Ascending aorta (tissue), 2 donors: Measurements from ENCODE around the gene NFIL3. TPM values are rescaled to one million over a fixed set of nuclear protein-coding genes. Genes with fewer than 3 reads are reported as not detected.
"Not testable (repeated sequence)": the region's sequence is repeated elsewhere in the genome, so short reads cannot be mapped to it uniquely, and the experiment has no call there.

Source experiments
- DNase-seq, 2 donors: peaks; one replicate each; pipeline ENCODE4 v3.0.0-alpha.2; 2019; ENCODE audit warnings: low spot score in 2 of 2
- H3K27ac ChIP-seq, 2 donors: fragments of 200-600 bp; sonication (generic); one replicate each; pipeline ENCODE4 v1.5.1; 2016 to 2017; ENCODE audit warnings: mild to moderate bottlenecking in 1 of 2
- H3K27me3 ChIP-seq: fragments of 200-600 bp; sonication (generic); one replicate; pipeline ENCODE4 v1.5.1; 2017
- H3K36me3 ChIP-seq, 2 donors: fragments of 200-600 bp; sonication (generic); one replicate each; pipeline ENCODE4 v1.5.1; 2016
- H3K4me1 ChIP-seq, 2 donors: fragments of 200-600 bp; sonication (generic); one replicate each; pipeline ENCODE4 v1.5.1; 2016 to 2017; ENCODE audit warnings: mild to moderate bottlenecking in 1 of 2
- H3K4me3 ChIP-seq, 2 donors: fragments of 200-600 bp; sonication (generic); one replicate each; pipeline ENCODE4 v1.5.1; 2016 to 2017; ENCODE audit warnings: mild to moderate bottlenecking in 1 of 2
- H3K9me3 ChIP-seq, 2 donors: fragments of 200-600 bp; sonication (generic); one replicate each; pipeline ENCODE4 v1.5.1; 2016
- intact Hi-C: fragments of 100-400 bp; cut with DNase I; formaldehyde crosslinking; loops from one replicate; pipeline ENCODE4 v1.15.1; 2023
- total RNA-seq: library from RNA; depleted of rRNA; stranded (reverse); fragments of >200 nt; gene quantifications from one replicate; pipeline ENCODE4 v1.1.0, GENCODE V29; 2016
- TF ChIP-seq, protein P1 (sequence below), 3 experiments: fragments of 200-600 bp in 2 of 3; fragments of 450-650 bp in 1 of 3; sonication (generic) in 2 of 3; IDR thresholded peaks; one replicate each; pipeline ENCODE4 v1.5.1; 2016 to 2019; ENCODE audit warnings: antibody characterized with exemption in 3 of 3, mild to moderate bottlenecking in 1 of 3, moderate library complexity in 1 of 3

NFIL3 gene
- total RNA-seq, 1 donor from 2014 or later = 27.5 TPM

DNA sequence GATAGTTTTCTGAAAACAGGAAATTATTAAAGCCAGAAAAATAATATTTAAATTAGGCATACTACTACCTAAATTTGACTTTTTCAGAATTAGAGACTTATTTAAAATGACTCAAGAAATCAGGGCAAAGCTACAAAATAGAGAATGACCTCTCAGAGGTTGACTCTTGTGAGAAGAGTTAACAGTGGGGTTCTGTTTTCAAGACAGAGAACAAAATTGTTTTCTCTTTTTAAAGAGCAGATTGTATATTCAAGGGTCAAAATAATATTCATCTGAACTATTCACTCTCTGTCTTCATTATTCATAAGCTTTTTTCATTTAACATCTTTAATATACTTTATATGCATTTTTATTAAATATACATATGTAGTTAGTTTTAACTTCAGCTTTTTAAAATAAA is 40.1 kb downstream of the NFIL3 start:
- no peak for DNase-seq
- TF ChIP-seq, protein P1, sequence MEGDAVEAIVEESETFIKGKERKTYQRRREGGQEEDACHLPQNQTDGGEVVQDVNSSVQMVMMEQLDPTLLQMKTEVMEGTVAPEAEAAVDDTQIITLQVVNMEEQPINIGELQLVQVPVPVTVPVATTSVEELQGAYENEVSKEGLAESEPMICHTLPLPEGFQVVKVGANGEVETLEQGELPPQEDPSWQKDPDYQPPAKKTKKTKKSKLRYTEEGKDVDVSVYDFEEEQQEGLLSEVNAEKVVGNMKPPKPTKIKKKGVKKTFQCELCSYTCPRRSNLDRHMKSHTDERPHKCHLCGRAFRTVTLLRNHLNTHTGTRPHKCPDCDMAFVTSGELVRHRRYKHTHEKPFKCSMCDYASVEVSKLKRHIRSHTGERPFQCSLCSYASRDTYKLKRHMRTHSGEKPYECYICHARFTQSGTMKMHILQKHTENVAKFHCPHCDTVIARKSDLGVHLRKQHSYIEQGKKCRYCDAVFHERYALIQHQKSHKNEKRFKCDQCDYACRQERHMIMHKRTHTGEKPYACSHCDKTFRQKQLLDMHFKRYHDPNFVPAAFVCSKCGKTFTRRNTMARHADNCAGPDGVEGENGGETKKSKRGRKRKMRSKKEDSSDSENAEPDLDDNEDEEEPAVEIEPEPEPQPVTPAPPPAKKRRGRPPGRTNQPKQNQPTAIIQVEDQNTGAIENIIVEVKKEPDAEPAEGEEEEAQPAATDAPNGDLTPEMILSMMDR (IDR thresholded peaks at IDR 0.05) = no peak
- Histone ChIP-seq H3K4me1 (no peaks in the 10 kb centered on the region), H3K4me3 (no peak overlapping the region), H3K27me3 (no peaks in the 10 kb centered on the region), H3K36me3 (no peaks in the 10 kb centered on the region), H3K27ac (no peak overlapping the region), H3K9me3 (no peaks in the 10 kb centered on the region)
- intact Hi-C loops = no loop called here

DNA sequence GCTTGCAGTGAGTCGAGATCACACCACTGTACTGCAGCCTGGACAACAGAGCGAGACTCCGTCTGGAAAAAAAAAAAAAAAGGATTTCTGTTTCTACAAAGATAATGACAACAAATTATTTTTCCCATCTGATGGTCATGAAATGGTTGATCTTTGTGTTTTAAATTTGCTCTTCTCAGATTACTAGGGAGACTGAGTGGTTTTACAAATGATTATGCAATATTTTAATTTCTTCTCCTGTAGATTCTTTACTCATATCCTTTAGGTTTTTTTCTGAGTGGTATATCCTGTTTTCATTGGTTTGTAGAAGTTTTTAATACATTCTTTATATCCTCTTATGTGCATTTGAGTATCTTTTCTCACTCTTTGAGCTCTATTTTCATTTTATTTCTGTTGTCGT is 41.3 kb downstream of the NFIL3 start:
- intact Hi-C loops = no loop called here
- Histone ChIP-seq H3K27ac (no peak overlapping the region), H3K4me1 (no peaks in the 10 kb centered on the region), H3K27me3 (no peaks in the 10 kb centered on the region), H3K4me3 (no peak overlapping the region), H3K9me3 (no peaks in the 10 kb centered on the region), H3K36me3 (no peaks in the 10 kb centered on the region)
- TF ChIP-seq, protein P1 (IDR thresholded peaks at IDR 0.05) = no peak
- no peak for DNase-seq

DNA sequence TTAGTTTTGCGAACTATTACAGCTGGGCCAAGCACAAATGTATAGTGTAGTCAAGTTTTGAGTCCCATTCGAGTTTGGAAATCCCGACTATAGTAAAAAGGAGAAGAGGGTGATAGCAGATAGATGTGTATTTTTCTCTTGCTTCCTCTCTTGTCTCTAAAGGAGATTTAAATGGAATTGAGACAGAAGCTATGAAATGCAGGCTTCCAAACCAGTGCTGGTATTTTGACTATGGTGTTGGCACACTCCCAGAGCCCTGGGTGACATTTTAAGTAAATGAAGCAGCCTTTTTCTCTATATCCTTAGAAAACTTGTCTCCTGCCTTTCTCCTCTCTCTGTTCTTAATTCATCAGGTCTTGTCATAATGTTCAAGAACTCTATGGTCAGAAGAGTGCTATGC is 44.2 kb downstream of the NFIL3 start:
- Histone ChIP-seq H3K4me1 (no peaks in the 10 kb centered on the region), H3K36me3 (no peaks in the 10 kb centered on the region), H3K4me3 (no peak overlapping the region), H3K27me3 (no peaks in the 10 kb centered on the region), H3K9me3 (no peaks in the 10 kb centered on the region), H3K27ac (no peak overlapping the region)
- TF ChIP-seq, protein P1 (IDR thresholded peaks at IDR 0.05) = no peak
- DNase-seq = no peak
- intact Hi-C loops = no loop called here

DNA sequence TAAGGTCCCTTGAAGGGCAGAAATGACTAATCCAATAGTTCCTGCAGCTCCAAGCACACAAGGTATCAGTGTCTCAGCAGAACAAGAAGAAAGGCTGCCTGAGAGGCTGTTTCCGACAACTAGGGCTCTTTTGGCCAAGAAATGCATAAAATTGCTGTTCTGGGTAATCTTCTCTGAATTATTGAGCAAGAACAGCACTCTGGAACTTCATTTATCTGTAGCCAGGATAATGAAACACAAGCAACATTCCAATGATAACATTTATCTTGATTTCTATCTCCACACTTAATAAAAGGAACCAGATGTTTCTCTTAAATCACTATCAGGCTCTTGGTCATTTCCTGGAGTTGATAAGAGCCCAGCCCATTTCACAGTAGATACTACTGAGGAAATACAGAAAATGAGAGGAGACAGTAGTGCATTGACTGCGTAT is 44.9 kb downstream of the NFIL3 start:
- Histone ChIP-seq H3K27me3 (no peaks in the 10 kb centered on the region), H3K4me3 (no peak overlapping the region), H3K36me3 (no peaks in the 10 kb centered on the region), H3K4me1 (no peaks in the 10 kb centered on the region), H3K27ac (no peak overlapping the region), H3K9me3 (no peaks in the 10 kb centered on the region)
- no peak for DNase-seq
- TF ChIP-seq, protein P1 (IDR thresholded peaks at IDR 0.05) = no peak
- intact Hi-C loops = no loop called here

DNA sequence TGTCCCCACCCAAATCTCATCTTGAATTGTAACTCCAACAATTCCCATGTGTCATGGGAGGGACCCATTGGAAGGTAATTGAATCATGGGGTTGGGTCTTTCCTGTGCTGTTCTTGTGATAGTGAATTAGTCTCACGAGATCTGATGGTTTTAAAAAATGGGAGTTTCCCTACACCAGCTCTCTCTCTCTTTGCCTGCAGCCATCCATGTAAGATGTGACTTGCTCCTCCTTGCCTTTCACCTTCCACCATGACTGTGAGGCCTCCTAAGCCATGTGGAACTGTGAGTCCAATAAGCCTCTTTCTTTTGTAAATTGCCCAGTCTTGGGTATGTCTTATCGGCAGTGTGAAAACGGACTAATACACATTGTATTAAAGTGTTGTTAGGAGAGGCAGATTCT is 45.6 kb downstream of the NFIL3 start:
- H3K9me3 ChIP-seq, H3K36me3 ChIP-seq, DNase-seq, H3K4me3 ChIP-seq, H3K27ac ChIP-seq, H3K4me1 ChIP-seq, intact Hi-C loops, H3K27me3 ChIP-seq: not testable (repeated sequence)

DNA sequence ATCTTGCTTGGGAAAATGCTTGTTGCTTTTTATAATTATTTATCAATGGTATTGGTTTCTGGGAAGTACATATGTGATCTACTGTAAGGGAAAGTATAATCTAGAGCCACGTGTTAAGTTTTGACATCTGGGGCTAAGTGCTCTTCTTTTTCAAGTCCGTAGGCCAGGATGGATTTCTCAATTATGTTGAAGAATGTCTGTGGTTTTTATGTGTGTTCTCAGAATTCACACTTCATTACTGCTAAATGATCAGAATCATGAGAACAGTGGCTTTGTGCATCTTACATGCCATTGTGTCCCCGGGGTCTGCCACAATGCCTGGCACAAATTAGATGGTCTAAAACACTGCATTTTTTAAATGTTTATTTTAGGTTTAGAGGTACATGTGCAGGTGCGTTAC is 47.4 kb downstream of the NFIL3 start:
- TF ChIP-seq, protein P1 (IDR thresholded peaks at IDR 0.05) = no peak
- Histone ChIP-seq H3K27me3 (no peaks in the 10 kb centered on the region), H3K27ac (no peak overlapping the region), H3K36me3 (no peaks in the 10 kb centered on the region), H3K4me3 (no peak overlapping the region), H3K9me3 (no peaks in the 10 kb centered on the region), H3K4me1 (no peaks in the 10 kb centered on the region)
- DNase-seq = no peak
- intact Hi-C loops = no loop called here
